LNCaP clone FGC (cell line): ENCODE results near the gene TNF.

ENCODE experiments used
- DNase-seq: peaks from one replicate; pipeline ENCODE4 v3.0.0-alpha.2; 2011; ENCODE audit warnings: low read depth
- H3K4me3 ChIP-seq: 2 replicates; pipeline ENCODE4 v1.5.1; 2011; ENCODE audit warnings: mild to moderate bottlenecking, low read depth, low read length, control low read depth
- TF ChIP-seq, protein P1 (sequence below): IDR thresholded peaks from 2 replicates; pipeline ENCODE4 v1.5.1; 2012; ENCODE audit warnings: mild to moderate bottlenecking; ENCODE audit not compliant: control insufficient read depth, insufficient read depth; ENCODE audit errors: extremely low read depth

The TNF gene

DNA sequence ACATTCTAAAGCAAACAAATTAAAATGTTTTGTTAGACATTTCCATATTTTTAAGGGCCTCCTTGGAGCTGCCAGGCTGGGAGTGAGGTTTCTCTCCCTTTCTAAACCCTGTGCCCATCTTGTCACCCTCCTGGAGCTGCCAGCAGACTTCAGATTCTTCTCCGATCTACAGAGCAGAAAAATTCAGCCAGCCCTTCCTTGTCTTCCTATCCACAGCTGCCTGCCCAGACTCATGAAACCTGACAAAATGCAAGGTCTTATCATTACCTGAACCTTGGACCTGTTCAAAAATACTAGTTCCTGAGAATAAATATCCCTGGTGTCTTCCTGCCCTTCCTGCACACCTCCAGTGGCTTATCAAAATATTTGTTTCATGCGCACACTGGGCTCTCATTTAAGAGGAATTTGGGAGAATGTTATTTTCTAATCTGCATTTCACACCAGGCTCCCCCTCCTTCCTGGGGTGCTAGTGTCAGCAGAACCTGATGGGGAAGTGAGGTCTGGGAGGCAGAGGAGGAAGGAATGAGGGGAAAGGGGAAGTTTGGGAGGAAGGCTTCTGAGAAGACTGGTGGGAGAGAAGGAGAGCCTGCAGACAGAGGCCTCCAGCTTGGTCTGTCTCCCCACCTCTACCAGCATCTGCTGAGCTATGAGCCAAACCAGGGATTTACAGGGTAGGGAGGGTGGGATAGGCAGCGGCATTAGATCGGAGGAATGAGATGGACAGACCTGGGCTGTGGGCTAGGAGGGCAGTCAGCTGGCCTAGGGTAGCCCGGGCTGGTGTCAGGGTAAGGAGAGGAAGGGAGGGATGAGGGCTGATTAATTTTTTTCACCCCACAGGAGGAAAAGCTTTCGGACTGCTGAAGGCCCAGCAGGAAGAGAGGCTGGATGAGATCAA, 39.6 kb downstream of the TNF start, which contains the start of gene AIF1:
TSS of gene AIF1 (plus strand) at position 551 of the 895 bp plus-strand sequence. CDS start at position 647, 96 bp downstream.
- no peak within 1 kb of the TSS for H3K4me3 ChIP-seq
- DNase-seq: no peak
- TF ChIP-seq, protein P1, sequence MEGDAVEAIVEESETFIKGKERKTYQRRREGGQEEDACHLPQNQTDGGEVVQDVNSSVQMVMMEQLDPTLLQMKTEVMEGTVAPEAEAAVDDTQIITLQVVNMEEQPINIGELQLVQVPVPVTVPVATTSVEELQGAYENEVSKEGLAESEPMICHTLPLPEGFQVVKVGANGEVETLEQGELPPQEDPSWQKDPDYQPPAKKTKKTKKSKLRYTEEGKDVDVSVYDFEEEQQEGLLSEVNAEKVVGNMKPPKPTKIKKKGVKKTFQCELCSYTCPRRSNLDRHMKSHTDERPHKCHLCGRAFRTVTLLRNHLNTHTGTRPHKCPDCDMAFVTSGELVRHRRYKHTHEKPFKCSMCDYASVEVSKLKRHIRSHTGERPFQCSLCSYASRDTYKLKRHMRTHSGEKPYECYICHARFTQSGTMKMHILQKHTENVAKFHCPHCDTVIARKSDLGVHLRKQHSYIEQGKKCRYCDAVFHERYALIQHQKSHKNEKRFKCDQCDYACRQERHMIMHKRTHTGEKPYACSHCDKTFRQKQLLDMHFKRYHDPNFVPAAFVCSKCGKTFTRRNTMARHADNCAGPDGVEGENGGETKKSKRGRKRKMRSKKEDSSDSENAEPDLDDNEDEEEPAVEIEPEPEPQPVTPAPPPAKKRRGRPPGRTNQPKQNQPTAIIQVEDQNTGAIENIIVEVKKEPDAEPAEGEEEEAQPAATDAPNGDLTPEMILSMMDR: no peak

DNA sequence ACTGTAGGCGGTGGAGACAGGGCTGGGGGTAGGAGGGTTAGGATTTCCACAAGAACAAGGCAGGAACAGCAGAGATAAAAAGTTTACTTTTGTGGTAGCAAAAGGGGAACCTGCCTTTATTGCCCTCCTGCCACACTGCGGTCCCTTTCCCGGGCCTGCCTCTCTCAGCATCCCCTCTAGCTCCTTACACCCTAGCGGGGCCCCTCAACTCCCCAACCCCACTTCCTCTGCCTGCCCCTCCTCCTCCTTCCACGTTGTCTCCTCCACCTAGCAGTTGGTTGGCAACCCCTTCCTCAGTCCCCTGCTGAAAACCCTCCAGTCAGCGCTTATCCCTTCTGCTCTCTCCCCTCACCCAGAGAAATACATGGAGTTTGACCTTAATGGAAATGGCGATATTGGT, 40.4 kb downstream of the TNF start:
- no peak overlapping the region for H3K4me3 ChIP-seq
- TF ChIP-seq, protein P1: no peak
- DNase-seq: no peak

DNA sequence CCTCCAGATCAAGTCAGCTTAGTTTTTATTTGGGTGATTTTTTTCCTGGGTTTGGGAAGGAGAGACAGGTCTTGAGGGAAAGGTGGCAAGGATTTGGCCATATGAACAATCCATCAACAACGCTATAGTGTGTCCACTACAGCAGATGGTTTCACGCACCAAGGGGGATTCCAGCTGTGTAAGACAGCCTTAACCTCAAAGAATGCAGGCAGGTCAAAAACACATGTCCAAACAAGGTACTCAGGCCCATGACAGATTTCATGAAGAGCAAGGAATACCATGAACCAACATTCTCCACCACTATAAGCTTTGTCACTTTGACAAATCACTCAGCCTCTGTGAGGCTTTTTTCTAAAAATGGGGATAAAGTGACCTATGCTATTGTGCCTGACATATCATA, 41.6 kb downstream of the TNF start:
- H3K4me3 ChIP-seq: no peak overlapping the region
- DNase-seq: no peak

DNA sequence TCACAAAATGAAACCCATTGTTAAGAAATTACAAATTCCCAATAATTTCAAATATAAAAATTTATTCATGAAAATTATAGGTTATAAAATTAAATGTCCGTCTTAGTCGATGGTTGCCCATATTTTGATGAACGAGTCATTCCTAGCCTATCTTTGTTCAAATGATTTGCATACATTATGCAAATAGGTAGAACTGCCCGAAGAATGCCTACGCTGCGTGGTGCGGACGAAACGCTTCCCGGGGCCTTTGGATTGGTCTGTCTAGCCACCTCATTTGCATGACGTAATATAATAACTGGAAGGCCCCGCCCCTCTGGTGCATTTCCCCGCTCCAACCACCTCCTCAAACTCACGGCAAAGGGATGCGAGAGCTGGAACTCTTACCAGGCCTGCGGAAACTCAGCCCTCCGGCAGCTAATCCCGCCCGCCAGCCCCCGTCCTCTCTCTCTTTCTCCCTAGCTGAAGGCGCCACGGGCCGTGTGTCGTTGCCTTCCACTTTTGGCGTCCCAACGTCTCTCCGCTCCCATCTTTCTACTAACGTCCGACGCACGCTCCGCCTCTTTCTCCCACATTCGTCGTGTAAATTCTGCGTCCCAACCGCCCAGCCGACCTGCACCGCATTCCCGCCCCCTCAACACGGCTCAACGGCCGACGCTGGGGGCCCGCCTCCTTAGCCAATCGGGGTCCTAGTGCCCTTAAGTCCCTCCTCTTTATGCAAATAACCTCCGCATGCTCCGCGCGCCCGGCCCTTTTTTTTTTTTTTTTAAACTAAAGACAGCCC, 44.6 kb downstream of the TNF start:
- peak; percentile 97 for DNase-seq
- H3K4me3 ChIP-seq: peak overlapping the region; percentile 99
- TF ChIP-seq, protein P1: no peak

More for the DNA sequence above, 41.6 kb downstream of the TNF start:
- TF ChIP-seq, protein P1: no peak

DNA sequence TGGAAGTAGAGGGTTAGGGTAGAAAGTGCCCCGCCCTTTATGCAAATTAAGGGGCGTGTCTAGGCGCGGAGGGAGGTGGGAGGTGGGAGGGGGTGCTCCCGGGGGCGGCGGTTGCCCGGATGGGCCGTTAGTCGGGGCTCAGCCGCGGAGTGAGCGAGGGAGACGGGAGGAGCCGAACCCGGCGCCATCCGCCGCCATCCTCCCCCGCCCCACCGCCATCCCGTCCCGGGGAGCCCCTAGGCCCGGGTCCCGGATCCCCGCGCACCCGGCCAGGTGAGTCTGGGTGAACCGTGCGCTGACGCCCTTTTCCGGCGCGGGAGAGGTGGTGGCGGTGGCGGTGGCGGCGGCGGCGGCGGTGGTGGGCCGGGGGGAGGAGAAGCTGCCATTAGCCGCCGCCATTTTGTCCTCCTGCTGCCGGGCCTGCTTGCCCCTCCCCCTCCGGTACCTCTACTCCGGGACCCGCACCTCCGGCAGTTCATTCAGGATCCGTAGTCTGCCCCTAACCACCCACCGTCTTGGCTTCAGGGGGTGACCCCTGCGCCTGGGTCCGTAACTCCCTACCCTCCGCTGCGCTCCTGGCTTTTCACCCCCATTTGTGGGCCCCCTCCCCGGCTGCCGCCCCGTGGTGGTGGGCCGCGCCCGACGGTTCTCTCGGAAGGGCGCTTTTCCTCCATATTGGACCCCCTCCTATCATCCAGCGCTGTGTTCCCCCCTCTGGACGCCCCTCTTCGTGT, 45.4 kb downstream of the TNF start, which contains the start of gene PRRC2A:
TSS of gene PRRC2A (plus strand) at position 130 of the 734 bp plus-strand sequence. CDS start 2,075 bp downstream, outside the sequence.
- DNase-seq: no peak
- TF ChIP-seq, protein P1: no peak
- peak within 1 kb of the TSS; percentile 99 for H3K4me3 ChIP-seq

DNA sequence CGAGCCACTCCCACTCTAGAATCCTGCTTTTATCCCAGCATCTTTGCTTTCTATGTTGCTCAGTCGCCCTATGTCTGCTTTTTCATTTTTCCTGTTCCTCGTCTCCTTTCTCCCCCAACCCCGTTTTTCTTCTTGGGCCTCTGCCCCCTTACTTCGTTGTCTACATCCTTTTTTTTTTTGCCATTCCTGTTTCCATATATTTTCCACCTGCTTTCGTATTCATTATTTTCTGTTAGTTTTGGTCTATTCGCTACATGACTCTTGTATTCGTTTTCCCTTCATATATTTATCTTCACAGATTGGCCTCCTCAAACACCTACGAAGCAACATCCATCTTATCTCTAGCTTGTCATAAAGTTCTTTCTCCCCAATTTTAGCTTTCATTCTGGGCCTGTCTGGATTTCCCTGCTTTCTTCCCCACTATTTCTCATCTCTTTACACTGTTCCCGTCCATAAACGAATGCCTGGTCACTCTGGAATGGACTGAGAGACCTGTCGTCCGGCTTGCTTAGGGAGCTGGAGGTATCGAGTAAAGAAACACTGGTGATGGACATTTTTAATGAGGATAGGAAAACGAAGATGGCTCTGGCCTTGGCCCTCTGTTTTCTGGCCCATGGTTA, 46.1 kb downstream of the TNF start:
- DNase-seq: no peak
- TF ChIP-seq, protein P1: no peak
- peak overlapping the region; percentile 99 for H3K4me3 ChIP-seq
